Endodermal cell (in vitro differentiated cells): ENCODE measurements around the gene ZNF71. TPM values are rescaled to one million over a fixed set of nuclear protein-coding genes. Genes with fewer than 3 reads are reported as not detected.

ENCODE experiments used
- DNase-seq: peaks from one replicate; pipeline ENCODE4 v3.0.0-alpha.2; 2017
- H3K27ac ChIP-seq: 2 replicates; pipeline ENCODE4 v1.5.1; 2013; ENCODE audit warnings: mild to moderate bottlenecking, low read depth, low read length, moderate library complexity
- H3K27me3 ChIP-seq: 2 replicates; pipeline ENCODE4 v1.6.1; 2013; ENCODE audit warnings: mild to moderate bottlenecking, low read length, moderate library complexity; ENCODE audit not compliant: insufficient read depth, control insufficient read depth, poor library complexity, severe bottlenecking
- H3K36me3 ChIP-seq: 2 replicates; pipeline ENCODE4 v1.7.0; 2013; ENCODE audit warnings: mild to moderate bottlenecking, low read length, moderate library complexity; ENCODE audit not compliant: control insufficient read depth, insufficient read depth
- H3K4me1 ChIP-seq: one replicate; pipeline ENCODE4 v1.7.0; 2013; ENCODE audit warnings: low read length; ENCODE audit not compliant: control insufficient read depth, insufficient read depth
- H3K4me3 ChIP-seq: 2 replicates; pipeline ENCODE4 v1.5.1; 2013; ENCODE audit warnings: mild to moderate bottlenecking, low read length, moderate library complexity
- H3K9ac ChIP-seq: 2 replicates; pipeline ENCODE4 v1.6.1; 2013; ENCODE audit warnings: mild to moderate bottlenecking, low read length, moderate library complexity; ENCODE audit not compliant: poor library complexity, severe bottlenecking; ENCODE audit errors: extremely low read depth
- H3K9me3 ChIP-seq: 2 replicates; pipeline ENCODE4 v1.6.1; 2013; ENCODE audit warnings: mild to moderate bottlenecking, low read length, moderate library complexity; ENCODE audit not compliant: control insufficient read depth
- H3K27ac Mint-ChIP-seq: 2 replicates; pipeline ENCODE4 v1.8.0; 2020; ENCODE audit warnings: mixed read lengths
- H3K27me3 Mint-ChIP-seq: 2 replicates; pipeline ENCODE4 v1.8.0; 2021; ENCODE audit warnings: mild to moderate bottlenecking, mixed read lengths; ENCODE audit not compliant: insufficient read depth
- H3K36me3 Mint-ChIP-seq: 2 replicates; pipeline ENCODE4 v1.8.0; 2020; ENCODE audit warnings: low read depth, mixed read lengths
- H3K4me1 Mint-ChIP-seq: 2 replicates; pipeline ENCODE4 v1.8.0; 2020; ENCODE audit warnings: mixed read lengths
- H3K4me3 Mint-ChIP-seq: 2 replicates; pipeline ENCODE4 v1.8.0; 2020; ENCODE audit warnings: mild to moderate bottlenecking, moderate library complexity, mixed read lengths
- H3K9me3 Mint-ChIP-seq: 2 replicates; pipeline ENCODE4 v1.8.0; 2020; ENCODE audit warnings: mild to moderate bottlenecking, mixed read lengths
- WGBS, 2 experiments: methylation state at CpG; one replicate each; pipeline versions ENCODE4 v1.1.5 to v1.1.7; 2013; ENCODE audit warnings: missing lambda C conversion rate in 2 of 2, mixed read lengths in 1 of 2; ENCODE audit not compliant: insufficient coverage in 1 of 2, insufficient read length in 1 of 2; 5-methylcytosine and 5-hydroxymethylcytosine counted together
- total RNA-seq, 2 donors: library from RNA; stranded (reverse); fragmentation: NEBNext Ultra II Directional in 1 of 2; extraction: Animal tissue kit (Norgen Biotek cat#: 25700) in 1 of 2; gene quantifications; 2 replicates in 1 of 2; 3 replicates in 1 of 2; pipeline ENCODE4 v1.2.1, GENCODE V29; 2021
- TF ChIP-seq, protein P1 (sequence below): fragments of 200-600 bp; sonication (generic); conservative IDR thresholded peaks from 2 replicates; pipeline ENCODE4 v1.5.0; 2021; ENCODE audit warnings: antibody characterized with exemption, mild to moderate bottlenecking

The ZNF71 gene
- total RNA-seq, 2 donors from 2014 or later: 8.8 to 9.1 TPM

DNA sequence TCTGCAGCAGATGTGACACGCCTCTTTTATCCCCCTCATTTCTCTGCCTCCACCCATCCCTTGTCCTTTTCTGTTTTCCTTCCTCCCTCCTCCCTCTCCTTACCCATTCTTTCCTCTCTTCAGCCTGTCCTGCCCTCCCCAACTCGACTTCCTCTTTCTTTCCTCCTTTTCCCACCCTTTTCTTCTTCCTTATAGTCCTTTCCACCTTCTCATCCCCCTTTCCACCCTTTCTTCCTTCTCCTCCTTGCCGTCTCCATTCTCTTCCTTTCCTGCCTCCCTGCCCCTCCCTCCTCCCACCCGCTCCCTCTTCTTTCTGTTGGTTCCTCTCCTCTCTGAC lies 688 bp upstream of the ZNF71 start:
- Mint-ChIP-seq H3K27me3 (peaks cover 14% of the 10 kb centered on the region), H3K9me3 (peaks cover 32% of the 10 kb centered on the region), H3K36me3 (peaks cover 27% of the 10 kb centered on the region), H3K27ac (no peak overlapping the region), H3K4me3 (peak overlapping the region; percentile 100), H3K4me1 (peaks cover 10% of the 10 kb centered on the region)
- H3K27me3 ChIP-seq: no peaks in the 10 kb centered on the region
- H3K9me3 ChIP-seq: peaks cover 25% of the 10 kb centered on the region
- no peak for DNase-seq
- 72 to 78% methylated on average over 4 of the region's 4 CpGs for WGBS, 2 experiments
- TF ChIP-seq, protein P1, sequence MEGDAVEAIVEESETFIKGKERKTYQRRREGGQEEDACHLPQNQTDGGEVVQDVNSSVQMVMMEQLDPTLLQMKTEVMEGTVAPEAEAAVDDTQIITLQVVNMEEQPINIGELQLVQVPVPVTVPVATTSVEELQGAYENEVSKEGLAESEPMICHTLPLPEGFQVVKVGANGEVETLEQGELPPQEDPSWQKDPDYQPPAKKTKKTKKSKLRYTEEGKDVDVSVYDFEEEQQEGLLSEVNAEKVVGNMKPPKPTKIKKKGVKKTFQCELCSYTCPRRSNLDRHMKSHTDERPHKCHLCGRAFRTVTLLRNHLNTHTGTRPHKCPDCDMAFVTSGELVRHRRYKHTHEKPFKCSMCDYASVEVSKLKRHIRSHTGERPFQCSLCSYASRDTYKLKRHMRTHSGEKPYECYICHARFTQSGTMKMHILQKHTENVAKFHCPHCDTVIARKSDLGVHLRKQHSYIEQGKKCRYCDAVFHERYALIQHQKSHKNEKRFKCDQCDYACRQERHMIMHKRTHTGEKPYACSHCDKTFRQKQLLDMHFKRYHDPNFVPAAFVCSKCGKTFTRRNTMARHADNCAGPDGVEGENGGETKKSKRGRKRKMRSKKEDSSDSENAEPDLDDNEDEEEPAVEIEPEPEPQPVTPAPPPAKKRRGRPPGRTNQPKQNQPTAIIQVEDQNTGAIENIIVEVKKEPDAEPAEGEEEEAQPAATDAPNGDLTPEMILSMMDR: no peak
- H3K4me1 ChIP-seq: no peaks in the 10 kb centered on the region
- peaks cover 13% of the 10 kb centered on the region for H3K36me3 ChIP-seq
- H3K9ac ChIP-seq: peak overlapping the region; percentile 54
- no peak overlapping the region for H3K27ac ChIP-seq
- H3K4me3 ChIP-seq: peak overlapping the region; percentile 91

DNA sequence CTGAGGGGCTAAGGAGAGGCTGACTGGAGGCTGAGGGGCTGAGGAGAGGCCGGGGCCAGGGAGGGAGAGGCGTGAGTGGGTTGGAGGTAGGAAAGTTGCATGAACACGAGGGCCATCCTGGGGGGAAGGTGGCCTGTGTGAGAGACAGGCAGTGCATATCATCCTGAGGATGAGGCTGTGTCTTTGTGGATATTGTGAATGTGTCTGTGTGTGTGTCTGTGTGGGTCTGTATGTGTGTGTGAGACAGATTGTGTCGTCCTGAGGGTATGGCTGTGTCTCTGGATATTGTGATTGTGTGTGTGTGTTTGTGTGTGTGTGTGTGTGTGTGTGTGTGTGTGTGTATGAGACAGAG lies 422 bp downstream of the ZNF71 start:
- peaks cover 13% of the 10 kb centered on the region for H3K36me3 ChIP-seq

DNA sequence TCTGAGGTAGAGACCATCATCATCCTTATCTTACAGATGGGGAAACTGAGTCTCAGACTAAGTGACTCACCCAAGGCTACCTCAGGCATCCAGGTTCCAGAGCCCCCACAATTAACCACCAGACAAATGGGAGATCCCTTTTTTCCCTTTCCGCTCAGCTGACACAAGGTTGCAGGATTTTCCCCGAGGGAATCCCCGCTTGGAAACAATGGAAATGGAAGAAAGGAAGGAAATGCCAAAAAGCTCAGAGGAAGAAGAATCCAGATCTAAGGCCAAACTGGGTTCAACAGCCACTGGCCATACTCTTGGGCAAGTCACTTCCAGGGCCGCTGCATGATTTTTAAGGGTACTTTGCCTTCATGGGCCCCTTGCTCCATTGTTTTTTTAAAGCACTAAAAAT lies 1.6 kb downstream of the ZNF71 start:
- Mint-ChIP-seq H3K4me1 (peaks cover 10% of the 10 kb centered on the region), H3K27me3 (peaks cover 12% of the 10 kb centered on the region), H3K4me3 (no peak overlapping the region), H3K27ac (no peak overlapping the region), H3K9me3 (peaks cover 21% of the 10 kb centered on the region), H3K36me3 (peaks cover 43% of the 10 kb centered on the region)
- no peak overlapping the region for H3K27ac ChIP-seq
- TF ChIP-seq, protein P1: no peak
- WGBS, 2 experiments: 70% methylated on average over 4 of the region's 4 CpGs; no CpG with 5 or more reads in 1 of the 2 experiments
- H3K9ac ChIP-seq: no peak overlapping the region
- DNase-seq: no peak
- peak overlapping the region; percentile 91 for H3K4me3 ChIP-seq
- H3K4me1 ChIP-seq: no peaks in the 10 kb centered on the region
- H3K9me3 ChIP-seq: peaks cover 31% of the 10 kb centered on the region
- no peaks in the 10 kb centered on the region for H3K27me3 ChIP-seq
- peaks cover 25% of the 10 kb centered on the region for H3K36me3 ChIP-seq

More for the DNA sequence above, 422 bp downstream of the ZNF71 start:
- peak overlapping the region; percentile 100 for H3K4me3 Mint-ChIP-seq
- Histone ChIP-seq H3K27ac (peak overlapping the region; percentile 0), H3K27me3 (no peaks in the 10 kb centered on the region), H3K9ac (peak overlapping the region; percentile 78), H3K9me3 (peaks cover 23% of the 10 kb centered on the region), H3K4me3 (peak overlapping the region; percentile 91), H3K4me1 (no peaks in the 10 kb centered on the region)
- peaks cover 10% of the 10 kb centered on the region for H3K4me1 Mint-ChIP-seq
- peaks cover 23% of the 10 kb centered on the region for H3K9me3 Mint-ChIP-seq
- DNase-seq: no peak
- H3K27ac Mint-ChIP-seq: peak overlapping the region; percentile 91
- peaks cover 31% of the 10 kb centered on the region for H3K36me3 Mint-ChIP-seq
- TF ChIP-seq, protein P1: no peak
- H3K27me3 Mint-ChIP-seq: peaks cover 14% of the 10 kb centered on the region
- 0% methylated on average over 1 to 4 of the region's 4 CpGs for WGBS, 2 experiments
